ENCODE measurements around the gene MBD3L5.

The MBD3L5 gene

DNA sequence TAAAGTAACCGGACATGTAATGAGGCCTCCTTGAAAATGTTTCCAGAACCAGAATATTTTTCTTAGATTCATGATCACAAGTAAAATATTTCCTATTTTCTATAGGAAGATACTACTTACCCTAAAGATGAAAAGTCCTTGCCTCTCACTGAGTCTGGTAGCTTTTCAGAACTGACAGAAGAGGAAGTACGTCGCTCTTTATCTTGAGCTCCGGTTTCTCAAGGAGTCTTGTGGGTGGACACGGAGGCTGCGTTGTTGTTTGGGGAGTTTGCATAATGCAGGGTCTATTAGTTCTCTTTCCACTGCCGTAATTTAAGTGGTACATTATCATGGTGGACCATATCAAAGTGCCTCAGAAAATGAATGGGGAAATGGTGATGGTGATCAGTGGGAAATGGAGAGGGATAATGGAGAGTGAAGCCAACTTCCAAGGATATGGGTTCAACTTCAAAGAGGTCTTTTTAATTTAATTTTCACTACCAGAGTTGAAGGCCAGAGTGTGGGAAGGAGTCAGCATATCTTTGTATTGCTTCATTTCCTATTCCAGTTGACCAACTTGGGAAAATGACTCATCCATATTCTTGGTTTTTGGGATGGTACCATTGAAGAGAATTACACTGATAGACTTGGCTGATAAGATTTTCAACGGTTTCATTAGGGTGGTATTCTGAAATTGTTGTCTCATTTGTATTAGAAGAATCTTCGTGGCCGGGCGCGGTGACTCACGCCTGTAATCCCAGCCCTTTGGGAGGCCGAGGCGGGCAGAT is 32.5 kb upstream of the MBD3L5 start:
- TF ChIP-seq, protein P1, sequence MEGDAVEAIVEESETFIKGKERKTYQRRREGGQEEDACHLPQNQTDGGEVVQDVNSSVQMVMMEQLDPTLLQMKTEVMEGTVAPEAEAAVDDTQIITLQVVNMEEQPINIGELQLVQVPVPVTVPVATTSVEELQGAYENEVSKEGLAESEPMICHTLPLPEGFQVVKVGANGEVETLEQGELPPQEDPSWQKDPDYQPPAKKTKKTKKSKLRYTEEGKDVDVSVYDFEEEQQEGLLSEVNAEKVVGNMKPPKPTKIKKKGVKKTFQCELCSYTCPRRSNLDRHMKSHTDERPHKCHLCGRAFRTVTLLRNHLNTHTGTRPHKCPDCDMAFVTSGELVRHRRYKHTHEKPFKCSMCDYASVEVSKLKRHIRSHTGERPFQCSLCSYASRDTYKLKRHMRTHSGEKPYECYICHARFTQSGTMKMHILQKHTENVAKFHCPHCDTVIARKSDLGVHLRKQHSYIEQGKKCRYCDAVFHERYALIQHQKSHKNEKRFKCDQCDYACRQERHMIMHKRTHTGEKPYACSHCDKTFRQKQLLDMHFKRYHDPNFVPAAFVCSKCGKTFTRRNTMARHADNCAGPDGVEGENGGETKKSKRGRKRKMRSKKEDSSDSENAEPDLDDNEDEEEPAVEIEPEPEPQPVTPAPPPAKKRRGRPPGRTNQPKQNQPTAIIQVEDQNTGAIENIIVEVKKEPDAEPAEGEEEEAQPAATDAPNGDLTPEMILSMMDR (IDR thresholded peaks at IDR 0.05; ENCODE audit: low read depth, low read length, missing control alignments), result no peak
- Histone ChIP-seq H3K27ac (no peak overlapping the region), H3K36me3 (replicated peaks) (no peaks in the 10 kb centered on the region), H3K27me3 (replicated peaks) (no peaks in the 10 kb centered on the region), H3K4me3 (ENCODE audit: low read depth, low read length) (no peak overlapping the region)
- in situ Hi-C loops (cut with HindIII; ENCODE audit: low pct_ligation_motif_present, low sequenced_read_pairs), result no loop called here
- DNase-seq, result no peak

DNA sequence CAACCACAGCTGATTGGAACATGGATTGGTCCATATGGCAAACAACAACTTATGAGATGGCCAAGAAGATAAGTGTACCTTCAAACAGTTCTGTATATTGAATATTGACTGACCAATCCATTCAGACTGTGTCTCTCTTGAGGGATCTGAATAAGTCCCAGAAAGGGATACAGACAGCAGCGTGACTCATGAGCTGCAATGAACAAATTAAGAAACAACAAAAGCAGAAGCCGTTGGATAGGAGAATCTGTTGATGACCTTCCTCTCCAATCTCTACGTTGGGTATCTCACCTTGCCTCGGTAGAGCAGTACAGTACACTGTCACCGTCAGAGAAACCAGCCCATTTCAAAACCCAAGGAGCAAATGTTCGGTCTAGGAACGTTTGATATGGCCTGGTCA is 30.4 kb upstream of the MBD3L5 start:
- TF ChIP-seq, protein P1 (IDR thresholded peaks at IDR 0.05; ENCODE audit: low read depth, low read length, missing control alignments), result no peak
- no peak for DNase-seq
- no peak overlapping the region for H3K27ac ChIP-seq
- in situ Hi-C loops (cut with HindIII; ENCODE audit: low pct_ligation_motif_present, low sequenced_read_pairs), result no loop called here
- H3K4me3 ChIP-seq (ENCODE audit: low read depth, low read length), result no peak overlapping the region
- H3K36me3 ChIP-seq (replicated peaks), result no peaks in the 10 kb centered on the region
- H3K27me3 ChIP-seq (replicated peaks), result no peaks in the 10 kb centered on the region

DNA sequence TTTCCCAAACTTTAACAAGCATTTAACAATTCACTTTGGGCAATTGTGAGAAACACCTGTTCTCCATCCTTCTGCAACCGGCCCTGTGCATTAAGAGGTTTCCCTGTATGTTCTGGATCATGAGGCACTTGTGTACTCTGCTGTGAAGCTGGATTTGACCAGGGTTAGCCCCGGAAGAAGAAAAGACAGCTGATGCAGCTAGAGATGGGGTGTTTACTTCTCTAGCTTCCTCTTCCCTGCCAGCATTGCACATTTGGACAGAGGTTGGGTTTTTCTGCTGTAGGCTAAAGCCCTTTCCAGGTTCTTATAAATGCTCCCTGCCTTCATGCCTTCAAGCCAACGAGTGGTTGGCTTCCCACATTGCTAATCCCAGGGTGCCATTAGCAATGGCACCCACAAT is 30.0 kb upstream of the MBD3L5 start:
- H3K36me3 ChIP-seq (replicated peaks), result no peaks in the 10 kb centered on the region
- no peak overlapping the region for H3K27ac ChIP-seq
- no peak for DNase-seq
- H3K27me3 ChIP-seq (replicated peaks), result no peaks in the 10 kb centered on the region
- in situ Hi-C loops (cut with HindIII; ENCODE audit: low pct_ligation_motif_present, low sequenced_read_pairs), result no loop called here
- no peak overlapping the region for H3K4me3 ChIP-seq (ENCODE audit: low read depth, low read length)
- TF ChIP-seq, protein P1 (IDR thresholded peaks at IDR 0.05; ENCODE audit: low read depth, low read length, missing control alignments), result no peak

DNA sequence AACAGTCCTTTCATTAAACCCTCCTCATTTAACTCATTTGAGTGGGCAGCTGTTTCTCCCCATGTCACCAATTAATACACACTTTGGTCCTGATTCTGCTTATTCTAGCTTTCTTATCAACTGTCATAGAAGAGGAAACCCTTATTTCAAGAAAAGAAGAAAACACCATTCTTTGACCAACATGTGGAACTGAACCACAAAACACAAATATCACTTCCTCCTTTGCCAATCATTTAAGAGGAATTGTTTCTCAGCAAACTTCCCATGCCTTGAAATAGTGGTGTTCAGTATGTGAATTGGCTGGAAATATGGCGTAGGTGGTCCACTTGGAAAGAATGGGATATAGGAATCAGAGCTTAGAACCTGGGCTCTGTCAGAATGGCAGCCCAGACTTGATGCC is 29.6 kb upstream of the MBD3L5 start:
- in situ Hi-C loops (cut with HindIII; ENCODE audit: low pct_ligation_motif_present, low sequenced_read_pairs), result no loop called here

DNA sequence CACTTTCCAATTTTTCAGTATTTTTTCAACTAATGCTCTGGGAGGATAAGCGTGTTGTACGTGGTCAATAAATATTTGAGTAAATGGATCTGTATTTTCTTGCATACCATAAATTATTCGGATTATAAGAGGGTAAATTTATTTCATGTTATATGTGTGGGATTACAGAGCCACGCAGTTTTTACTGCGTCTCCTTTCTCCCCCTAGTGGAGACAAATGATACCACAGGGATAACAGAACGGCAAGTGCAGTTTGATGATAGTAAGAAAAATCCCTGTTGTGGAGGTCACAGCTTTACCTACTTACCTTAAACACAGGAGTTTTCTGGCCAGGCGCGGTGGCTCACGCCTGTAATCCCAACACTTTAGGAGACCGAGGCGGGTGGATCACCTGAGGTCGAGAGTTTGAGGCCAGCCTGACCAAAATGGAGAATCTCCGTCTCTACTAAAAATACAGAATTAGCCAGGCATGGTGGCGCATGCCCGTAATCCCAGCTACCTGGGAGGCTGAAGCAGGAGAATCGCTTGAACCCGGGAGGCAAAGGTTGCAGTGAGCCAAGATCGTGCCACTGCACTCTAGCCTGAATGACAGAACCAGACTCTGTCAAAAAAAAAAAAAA is 26.0 kb upstream of the MBD3L5 start:
- TF ChIP-seq, protein P1 (IDR thresholded peaks at IDR 0.05; ENCODE audit: low read depth, low read length, missing control alignments), result no peak
- Histone ChIP-seq H3K36me3 (replicated peaks) (no peaks in the 10 kb centered on the region), H3K27ac (no peak overlapping the region), H3K27me3 (replicated peaks) (no peaks in the 10 kb centered on the region), H3K4me3 (ENCODE audit: low read depth, low read length) (no peak overlapping the region)
- in situ Hi-C loops (cut with HindIII; ENCODE audit: low pct_ligation_motif_present, low sequenced_read_pairs), result no loop called here
- peak; percentile 27 for DNase-seq

More for the DNA sequence above, 29.6 kb upstream of the MBD3L5 start:
- Histone ChIP-seq H3K36me3 (replicated peaks) (no peaks in the 10 kb centered on the region), H3K27ac (no peak overlapping the region), H3K4me3 (ENCODE audit: low read depth, low read length) (no peak overlapping the region), H3K27me3 (replicated peaks) (no peaks in the 10 kb centered on the region)
- no peak for DNase-seq
- TF ChIP-seq, protein P1 (IDR thresholded peaks at IDR 0.05; ENCODE audit: low read depth, low read length, missing control alignments), result no peak

All from brain microvascular endothelial cell (primary cell).